NB4 (cell line): ENCODE measurements around the gene POFUT2.

Experiments
- DNase-seq: peaks from one replicate; pipeline ENCODE4 v3.0.0; 2010; ENCODE audit warnings: low read depth
- H3K4me3 ChIP-seq: one replicate; pipeline ENCODE4 v1.5.1; 2011; ENCODE audit warnings: mild to moderate bottlenecking, low read depth, low read length, moderate library complexity
- CTCF ChIP-seq: IDR thresholded peaks from one replicate; pipeline ENCODE4 v1.5.1; 2012; ENCODE audit warnings: low read depth, low read length
- MYC ChIP-seq: IDR thresholded peaks from 2 replicates; pipeline ENCODE4 v1.6.1; 2011; ENCODE audit warnings: low read depth, low read length
- POLR2A ChIP-seq: IDR thresholded peaks from 2 replicates; pipeline ENCODE4 v1.6.1; 2011; ENCODE audit warnings: mild to moderate bottlenecking; ENCODE audit not compliant: insufficient read length; ENCODE audit errors: extremely low read depth
- TF ChIP-seq, protein P1 (sequence below): IDR thresholded peaks from 2 replicates; pipeline ENCODE4 v1.6.1; 2011; ENCODE audit warnings: low read depth, low read length

Gene POFUT2

GRCh38 chr21:45327441-45328197 is 39.9 kb upstream of the POFUT2 start:
- TF ChIP-seq POLR2A = no peak
- TF ChIP-seq MYC = no peak
- TF ChIP-seq, protein P1, sequence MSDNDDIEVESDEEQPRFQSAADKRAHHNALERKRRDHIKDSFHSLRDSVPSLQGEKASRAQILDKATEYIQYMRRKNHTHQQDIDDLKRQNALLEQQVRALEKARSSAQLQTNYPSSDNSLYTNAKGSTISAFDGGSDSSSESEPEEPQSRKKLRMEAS = no peak
- no peak for TF ChIP-seq CTCF
- no peak overlapping the region for H3K4me3 ChIP-seq
- no peak for DNase-seq

GRCh38 chr21:45326891-45327440 is 39.3 kb upstream of the POFUT2 start:
- no peak for TF ChIP-seq CTCF
- TF ChIP-seq MYC = no peak
- no peak for TF ChIP-seq POLR2A
- TF ChIP-seq, protein P1 = no peak
- DNase-seq = no peak
- H3K4me3 ChIP-seq = no peak overlapping the region

- no peak for DNase-seq
- no peak overlapping the region for H3K4me3 ChIP-seq
- TF ChIP-seq, protein P1 = no peak
- TF ChIP-seq CTCF (no peak), POLR2A (no peak), MYC (no peak)
These were observed 38.6 kb upstream of the POFUT2 start for GRCh38 chr21:45326169-45326851.

- TF ChIP-seq, protein P1 = no peak
- TF ChIP-seq POLR2A (no peak), CTCF (no peak), MYC (no peak)
- no peak overlapping the region for H3K4me3 ChIP-seq
- peak; percentile 43 for DNase-seq
These were observed 37.8 kb upstream of the POFUT2 start for GRCh38 chr21:45325206-45326168.

GRCh38 chr21:45324489-45325205 is 37.0 kb upstream of the POFUT2 start:
- no peak overlapping the region for H3K4me3 ChIP-seq
- no peak for DNase-seq
- TF ChIP-seq, protein P1 = no peak
- TF ChIP-seq POLR2A (no peak), CTCF (no peak), MYC (no peak)
